BE2C (cell line): Measurements from ENCODE around the gene PDX1. TPM values are rescaled to one million over a fixed set of nuclear protein-coding genes. Genes with fewer than 3 reads are reported as not detected.

Source experiments
- DNase-seq: peaks from one replicate; pipeline ENCODE4 v3.0.0-alpha.2; 2020
- H3K27me3 ChIP-seq: fragments of 250-450 bp; sonication (Bioruptor Pico); 2 replicates; pipeline ENCODE4 v1.5.1; 2020; ENCODE audit warnings: mild to moderate bottlenecking
- H3K36me3 ChIP-seq: fragments of 250-450 bp; sonication (Bioruptor Pico); 2 replicates; pipeline ENCODE4 v1.5.1; 2020; ENCODE audit warnings: mild to moderate bottlenecking
- H3K4me1 ChIP-seq: fragments of 250-450 bp; sonication (Bioruptor Pico); 2 replicates; pipeline ENCODE4 v1.5.1; 2020
- H3K4me3 ChIP-seq: 2 replicates; pipeline ENCODE4 v1.5.1; 2011; ENCODE audit warnings: low read depth, low read length
- H3K9me3 ChIP-seq: fragments of 250-450 bp; sonication (Bioruptor Pico); 2 replicates; pipeline ENCODE4 v1.5.1; 2020
- polyA plus RNA-seq: library from polyadenylated mRNA; unstranded; fragments of >200 nt; gene quantifications from one replicate; pipeline ENCODE4 v1.2.1, GENCODE V29; 2012; ENCODE audit warnings: low read depth, missing spikeins; ENCODE audit not compliant: insufficient read length, insufficient read depth
- TF ChIP-seq, protein P1 (sequence below): IDR thresholded peaks from 2 replicates; pipeline ENCODE4 v1.5.1; 2012; ENCODE audit warnings: mild to moderate bottlenecking, low read depth, low read length

PDX1 gene
- not detected for polyA plus RNA-seq

DNA sequence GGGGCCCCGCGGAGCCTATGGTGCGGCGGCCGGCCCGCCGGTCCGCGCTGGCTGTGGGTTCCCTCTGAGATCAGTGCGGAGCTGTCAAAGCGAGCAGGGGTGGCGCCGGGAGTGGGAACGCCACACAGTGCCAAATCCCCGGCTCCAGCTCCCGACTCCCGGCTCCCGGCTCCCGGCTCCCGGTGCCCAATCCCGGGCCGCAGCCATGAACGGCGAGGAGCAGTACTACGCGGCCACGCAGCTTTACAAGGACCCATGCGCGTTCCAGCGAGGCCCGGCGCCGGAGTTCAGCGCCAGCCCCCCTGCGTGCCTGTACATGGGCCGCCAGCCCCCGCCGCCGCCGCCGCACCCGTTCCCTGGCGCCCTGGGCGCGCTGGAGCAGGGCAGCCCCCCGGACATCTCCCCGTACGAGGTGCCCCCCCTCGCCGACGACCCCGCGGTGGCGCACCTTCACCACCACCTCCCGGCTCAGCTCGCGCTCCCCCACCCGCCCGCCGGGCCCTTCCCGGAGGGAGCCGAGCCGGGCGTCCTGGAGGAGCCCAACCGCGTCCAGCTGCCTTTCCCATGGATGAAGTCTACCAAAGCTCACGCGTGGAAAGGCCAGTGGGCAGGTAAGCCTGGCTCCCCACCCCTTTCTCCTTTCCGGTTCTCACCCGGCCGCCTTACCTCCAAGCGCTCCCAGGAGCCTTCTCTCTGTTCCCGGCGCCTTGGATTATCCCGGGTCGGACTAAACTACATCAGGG lies at the start of gene PDX1:
TSS of gene PDX1 (plus strand) at position 67 of the 743 bp plus-strand sequence. CDS start at position 206, 139 bp downstream.
- DNase-seq: peak; percentile 38
- H3K27me3 ChIP-seq: peaks cover 98% of the 10 kb centered on the region
- no peaks in the 10 kb centered on the region for H3K9me3 ChIP-seq
- H3K4me3 ChIP-seq: no peak within 1 kb of the TSS
- H3K4me1 ChIP-seq: no peaks in the 10 kb centered on the region
- no peaks in the 10 kb centered on the region for H3K36me3 ChIP-seq
- TF ChIP-seq, protein P1, sequence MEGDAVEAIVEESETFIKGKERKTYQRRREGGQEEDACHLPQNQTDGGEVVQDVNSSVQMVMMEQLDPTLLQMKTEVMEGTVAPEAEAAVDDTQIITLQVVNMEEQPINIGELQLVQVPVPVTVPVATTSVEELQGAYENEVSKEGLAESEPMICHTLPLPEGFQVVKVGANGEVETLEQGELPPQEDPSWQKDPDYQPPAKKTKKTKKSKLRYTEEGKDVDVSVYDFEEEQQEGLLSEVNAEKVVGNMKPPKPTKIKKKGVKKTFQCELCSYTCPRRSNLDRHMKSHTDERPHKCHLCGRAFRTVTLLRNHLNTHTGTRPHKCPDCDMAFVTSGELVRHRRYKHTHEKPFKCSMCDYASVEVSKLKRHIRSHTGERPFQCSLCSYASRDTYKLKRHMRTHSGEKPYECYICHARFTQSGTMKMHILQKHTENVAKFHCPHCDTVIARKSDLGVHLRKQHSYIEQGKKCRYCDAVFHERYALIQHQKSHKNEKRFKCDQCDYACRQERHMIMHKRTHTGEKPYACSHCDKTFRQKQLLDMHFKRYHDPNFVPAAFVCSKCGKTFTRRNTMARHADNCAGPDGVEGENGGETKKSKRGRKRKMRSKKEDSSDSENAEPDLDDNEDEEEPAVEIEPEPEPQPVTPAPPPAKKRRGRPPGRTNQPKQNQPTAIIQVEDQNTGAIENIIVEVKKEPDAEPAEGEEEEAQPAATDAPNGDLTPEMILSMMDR: no peak

DNA sequence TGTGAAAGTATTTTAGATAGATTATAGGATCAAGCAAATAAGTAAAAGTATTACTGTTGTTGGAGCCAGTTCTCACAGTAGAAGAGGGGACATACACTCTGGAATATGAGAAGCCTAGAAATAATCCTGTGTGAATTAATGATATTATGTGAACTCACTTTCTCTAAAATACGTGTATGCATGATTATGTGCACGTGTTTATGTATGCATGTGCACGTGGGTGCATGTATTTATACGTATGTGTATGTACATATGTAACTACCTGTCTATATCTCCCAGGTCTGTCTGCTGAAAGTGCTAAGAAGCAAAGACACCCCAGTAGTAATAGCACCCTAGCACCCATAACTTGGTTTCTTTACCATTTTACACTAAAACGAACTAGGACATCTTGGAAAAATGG lies 41.5 kb upstream of the PDX1 start:
- H3K4me3 ChIP-seq: no peak overlapping the region
- DNase-seq: no peak
- TF ChIP-seq, protein P1: no peak
- peaks cover 22% of the 10 kb centered on the region for H3K27me3 ChIP-seq
- H3K4me1 ChIP-seq: no peaks in the 10 kb centered on the region
- no peaks in the 10 kb centered on the region for H3K9me3 ChIP-seq
- no peaks in the 10 kb centered on the region for H3K36me3 ChIP-seq

DNA sequence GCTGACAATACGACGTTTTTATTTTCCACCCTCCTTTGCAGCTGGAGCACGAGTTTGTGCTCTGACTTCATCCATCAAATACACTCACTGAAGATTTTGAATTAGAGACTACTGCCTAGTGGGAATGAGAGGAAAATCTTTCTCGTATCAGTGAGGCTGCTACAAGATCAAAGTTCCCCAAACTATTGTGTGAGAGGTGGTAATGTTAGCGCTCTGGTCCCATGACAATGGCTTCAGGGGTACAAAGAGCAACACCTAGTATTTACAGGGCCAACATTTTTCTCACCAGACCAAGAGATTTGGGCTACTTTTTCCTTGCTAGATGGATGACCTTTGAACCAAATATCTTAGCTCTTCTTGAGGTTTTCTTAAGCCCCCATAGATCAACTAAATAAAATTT lies 30.3 kb upstream of the PDX1 start:
- no peak for DNase-seq
- Histone ChIP-seq H3K9me3 (no peaks in the 10 kb centered on the region), H3K4me3 (no peak overlapping the region), H3K36me3 (no peaks in the 10 kb centered on the region), H3K27me3 (peaks cover 4% of the 10 kb centered on the region), H3K4me1 (no peaks in the 10 kb centered on the region)
- TF ChIP-seq, protein P1: no peak

DNA sequence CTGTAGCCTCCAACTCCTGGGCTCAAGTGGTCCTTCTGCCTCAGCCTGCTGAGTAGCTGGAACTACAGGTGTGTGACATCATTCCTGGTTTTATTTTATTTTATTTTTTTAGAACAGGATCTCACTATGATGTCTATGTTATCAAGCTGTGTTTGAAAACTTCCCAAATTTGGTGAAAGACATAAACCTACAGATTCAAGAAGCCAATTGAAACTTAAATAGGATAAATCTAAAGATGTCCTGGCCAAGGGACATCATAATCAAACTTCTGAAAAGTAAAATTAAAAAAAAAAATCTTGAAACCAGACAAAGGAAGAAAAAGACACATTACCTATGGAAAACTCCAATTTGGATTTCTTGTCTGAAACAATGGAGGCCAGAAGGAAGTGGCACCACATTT lies 23.1 kb upstream of the PDX1 start:
- Histone ChIP-seq H3K9me3 (no peaks in the 10 kb centered on the region), H3K4me1 (no peaks in the 10 kb centered on the region), H3K27me3 (peaks cover 24% of the 10 kb centered on the region), H3K4me3 (no peak overlapping the region), H3K36me3 (no peaks in the 10 kb centered on the region)
- DNase-seq: no peak
- TF ChIP-seq, protein P1: no peak

DNA sequence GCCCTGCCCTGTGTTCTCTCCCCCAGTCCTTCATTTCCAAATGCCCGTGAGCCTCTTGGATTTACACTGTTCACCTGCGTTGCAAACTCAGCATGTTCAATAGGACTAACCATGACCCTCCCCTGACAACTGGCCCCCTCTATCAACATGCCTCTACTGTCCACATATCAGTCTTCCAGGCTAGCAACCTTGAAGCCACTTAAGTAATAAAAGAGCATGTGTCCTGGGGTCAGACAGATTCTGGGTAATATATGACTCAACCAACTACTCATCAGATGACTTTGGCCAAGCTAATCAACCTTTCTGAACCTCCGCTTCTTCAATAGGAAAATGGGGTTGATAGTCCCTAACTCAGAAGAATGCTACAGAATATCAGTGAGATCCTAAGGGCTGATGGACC lies 15.1 kb upstream of the PDX1 start:
- TF ChIP-seq, protein P1: no peak
- Histone ChIP-seq H3K4me1 (no peaks in the 10 kb centered on the region), H3K36me3 (no peaks in the 10 kb centered on the region), H3K9me3 (no peaks in the 10 kb centered on the region), H3K4me3 (no peak overlapping the region), H3K27me3 (peaks cover 67% of the 10 kb centered on the region)
- DNase-seq: no peak

DNA sequence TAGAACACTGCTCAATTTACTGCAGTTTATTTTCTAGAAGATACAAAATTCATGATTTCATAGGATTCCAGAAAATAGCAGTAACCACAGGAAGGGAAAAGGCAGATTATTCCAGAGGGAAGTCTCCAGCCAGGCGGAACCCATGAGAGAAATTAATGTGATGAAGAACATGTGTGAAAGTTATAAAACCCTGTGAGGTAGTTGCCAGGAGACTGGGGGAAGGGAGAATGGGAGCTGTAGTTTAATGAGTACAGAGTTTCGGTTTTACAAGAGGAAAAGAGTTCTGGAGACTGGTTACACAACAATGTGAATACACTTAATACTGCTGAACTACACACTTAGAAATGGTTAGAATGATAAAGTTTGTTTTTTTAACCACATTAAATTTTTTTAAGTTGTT lies 14.2 kb upstream of the PDX1 start:
- no peak for DNase-seq
- H3K9me3 ChIP-seq: no peaks in the 10 kb centered on the region
- no peak overlapping the region for H3K4me3 ChIP-seq
- H3K4me1 ChIP-seq: no peaks in the 10 kb centered on the region
- TF ChIP-seq, protein P1: no peak
- H3K27me3 ChIP-seq: peaks cover 76% of the 10 kb centered on the region
- no peaks in the 10 kb centered on the region for H3K36me3 ChIP-seq
